ACC112 (cell line): ENCODE measurements around the gene HOXD3.

Experiments used
- H2AFZ ChIP-seq: fragments of 200-600 bp; sonication (generic); one replicate; pipeline ENCODE4 v1.6.0; 2017; ENCODE audit warnings: antibody characterized with exemption, low read length; ENCODE audit not compliant: unreplicated experiment
- H3K27ac ChIP-seq: fragments of 200-600 bp; sonication (generic); 2 replicates; pipeline ENCODE4 v1.5.1; 2014; ENCODE audit warnings: low read depth, mild to moderate bottlenecking, antibody characterized with exemption, low read length, moderate library complexity
- H3K27me3 ChIP-seq: fragments of 200-600 bp; sonication (generic); 2 replicates; pipeline ENCODE4 v1.6.1; 2014; ENCODE audit warnings: mild to moderate bottlenecking, antibody characterized with exemption, low read length, moderate library complexity, mixed read lengths; ENCODE audit not compliant: insufficient read depth
- H3K36me3 ChIP-seq: fragments of 200-600 bp; sonication (generic); 2 replicates; pipeline ENCODE4 v1.6.1; 2016; ENCODE audit warnings: mild to moderate bottlenecking, antibody characterized with exemption, low read length, moderate library complexity, mixed read lengths; ENCODE audit not compliant: insufficient read depth
- H3K4me1 ChIP-seq: fragments of 200-600 bp; sonication (generic); one replicate; pipeline ENCODE4 v1.6.1; 2016; ENCODE audit warnings: low read length, mixed read lengths; ENCODE audit not compliant: insufficient read depth, unreplicated experiment, control insufficient read depth
- H3K4me3 ChIP-seq: fragments of 200-600 bp; sonication (generic); 2 replicates; pipeline ENCODE4 v1.5.1; 2014; ENCODE audit warnings: mild to moderate bottlenecking, low read depth, low read length
- H3K79me2 ChIP-seq: fragments of 200-600 bp; sonication (generic); one replicate; pipeline ENCODE4 v1.6.0; 2016; ENCODE audit warnings: low read length; ENCODE audit not compliant: control insufficient read depth, unreplicated experiment, insufficient read depth

HOXD3 gene

DNA sequence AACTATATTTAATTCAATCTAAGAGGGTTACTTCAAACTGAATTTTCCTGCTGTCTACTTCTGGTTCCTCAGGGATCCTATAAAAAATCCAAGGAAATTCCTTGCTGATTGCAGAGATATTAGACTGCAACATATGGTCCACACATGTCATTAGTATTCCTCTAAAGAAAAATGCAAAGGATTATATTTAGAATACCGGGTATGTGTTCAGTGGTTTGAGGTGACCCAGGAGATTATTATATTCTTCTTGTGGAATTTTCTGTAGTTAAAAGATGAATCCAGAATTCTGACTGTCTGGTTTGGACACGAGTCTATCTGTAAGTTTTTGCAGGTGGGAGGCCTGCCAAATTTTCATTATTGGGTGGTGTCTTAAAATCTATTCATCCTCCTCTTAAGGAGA, 49.6 kb downstream of the HOXD3 start:
- no peak overlapping the region for H3K4me3 ChIP-seq
- H3K27me3 ChIP-seq = peaks cover 18% of the 10 kb centered on the region
- H3K4me1 ChIP-seq = no peaks in the 10 kb centered on the region
- H2AFZ ChIP-seq = no peak overlapping the region
- no peak overlapping the region for H3K27ac ChIP-seq
- no peaks in the 10 kb centered on the region for H3K36me3 ChIP-seq
- H3K79me2 ChIP-seq = no peaks in the 10 kb centered on the region

GRCh38 chr2:176211110-176211509, 54.0 kb downstream of the HOXD3 start:
- Histone ChIP-seq H2AFZ (no peak overlapping the region), H3K27ac (no peak overlapping the region), H3K36me3 (no peaks in the 10 kb centered on the region), H3K4me3 (no peak overlapping the region), H3K79me2 (no peaks in the 10 kb centered on the region), H3K4me1 (no peaks in the 10 kb centered on the region), H3K27me3 (peaks cover 10% of the 10 kb centered on the region)

GRCh38 chr2:176212276-176212675, 55.2 kb downstream of the HOXD3 start:
- Histone ChIP-seq H3K36me3 (no peaks in the 10 kb centered on the region), H3K27ac (no peak overlapping the region), H3K4me1 (no peaks in the 10 kb centered on the region), H3K79me2 (no peaks in the 10 kb centered on the region), H3K27me3 (peaks cover 10% of the 10 kb centered on the region), H3K4me3 (no peak overlapping the region), H2AFZ (no peak overlapping the region)

DNA sequence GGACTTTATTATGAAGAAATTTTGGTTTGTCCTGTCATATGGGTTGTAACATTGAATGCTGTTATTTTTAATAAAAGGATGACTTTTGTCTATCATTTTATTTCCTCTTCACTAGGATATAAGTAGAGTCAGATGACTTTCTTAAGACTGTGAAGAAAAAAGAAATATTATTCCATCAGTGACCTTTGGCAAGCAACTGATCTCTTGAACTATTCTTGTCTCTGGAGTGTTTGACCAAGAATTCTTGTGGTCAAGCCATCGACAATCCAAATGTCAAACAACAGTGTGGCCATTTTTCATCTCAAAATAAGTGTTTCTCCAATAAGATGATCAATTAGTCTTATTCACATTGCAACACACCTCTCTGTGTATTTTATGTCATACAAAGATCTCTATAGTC, 56.3 kb downstream of the HOXD3 start:
- no peak overlapping the region for H3K27ac ChIP-seq
- no peaks in the 10 kb centered on the region for H3K4me1 ChIP-seq
- H3K4me3 ChIP-seq = no peak overlapping the region
- H2AFZ ChIP-seq = no peak overlapping the region
- no peaks in the 10 kb centered on the region for H3K79me2 ChIP-seq
- no peaks in the 10 kb centered on the region for H3K36me3 ChIP-seq
- H3K27me3 ChIP-seq = peaks cover 10% of the 10 kb centered on the region
